GM12801 (cell line): ENCODE results near the gene NENF.

ENCODE experiments used
- TF ChIP-seq, protein P1 (sequence below): IDR thresholded peaks from one replicate; pipeline ENCODE4 v1.5.1; 2011; ENCODE audit warnings: control low read depth; ENCODE audit not compliant: insufficient read length; ENCODE audit errors: extremely low read depth

Gene NENF

DNA sequence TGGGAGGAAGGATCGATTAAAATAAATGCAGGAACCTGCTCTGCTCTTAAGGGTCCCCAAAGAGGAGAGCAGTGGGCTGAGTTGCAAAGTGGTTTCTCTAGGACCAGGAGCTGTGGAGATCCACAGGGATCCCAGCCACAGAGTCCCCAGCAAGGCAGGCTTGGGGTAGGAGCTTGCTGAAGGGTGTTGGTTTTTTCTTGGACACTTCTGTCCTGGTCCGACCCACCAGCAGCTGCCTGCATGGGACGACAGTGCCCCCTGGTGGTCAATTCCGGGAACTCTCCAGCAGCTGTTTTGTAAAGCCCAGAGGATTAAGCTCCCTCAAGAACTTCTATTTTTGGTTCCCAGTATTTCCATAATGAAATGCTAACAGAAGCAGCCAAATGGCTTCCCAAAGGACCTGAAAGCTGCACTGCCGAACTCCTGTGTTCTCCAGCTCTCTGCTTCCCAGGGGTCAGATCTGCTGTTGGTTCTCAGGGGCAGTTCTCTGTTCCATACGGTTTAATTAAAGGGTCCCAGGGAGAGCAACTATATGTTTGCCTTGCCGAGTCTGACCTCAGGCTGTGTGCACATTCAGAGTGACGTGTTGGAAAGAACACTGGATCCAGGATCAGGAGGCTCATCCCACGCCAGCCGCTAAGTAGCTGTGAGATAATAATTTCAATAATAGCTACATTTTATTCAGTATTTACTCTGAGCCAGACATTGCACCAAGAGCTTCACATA, 23.2 kb downstream of the NENF start:
- TF ChIP-seq, protein P1, sequence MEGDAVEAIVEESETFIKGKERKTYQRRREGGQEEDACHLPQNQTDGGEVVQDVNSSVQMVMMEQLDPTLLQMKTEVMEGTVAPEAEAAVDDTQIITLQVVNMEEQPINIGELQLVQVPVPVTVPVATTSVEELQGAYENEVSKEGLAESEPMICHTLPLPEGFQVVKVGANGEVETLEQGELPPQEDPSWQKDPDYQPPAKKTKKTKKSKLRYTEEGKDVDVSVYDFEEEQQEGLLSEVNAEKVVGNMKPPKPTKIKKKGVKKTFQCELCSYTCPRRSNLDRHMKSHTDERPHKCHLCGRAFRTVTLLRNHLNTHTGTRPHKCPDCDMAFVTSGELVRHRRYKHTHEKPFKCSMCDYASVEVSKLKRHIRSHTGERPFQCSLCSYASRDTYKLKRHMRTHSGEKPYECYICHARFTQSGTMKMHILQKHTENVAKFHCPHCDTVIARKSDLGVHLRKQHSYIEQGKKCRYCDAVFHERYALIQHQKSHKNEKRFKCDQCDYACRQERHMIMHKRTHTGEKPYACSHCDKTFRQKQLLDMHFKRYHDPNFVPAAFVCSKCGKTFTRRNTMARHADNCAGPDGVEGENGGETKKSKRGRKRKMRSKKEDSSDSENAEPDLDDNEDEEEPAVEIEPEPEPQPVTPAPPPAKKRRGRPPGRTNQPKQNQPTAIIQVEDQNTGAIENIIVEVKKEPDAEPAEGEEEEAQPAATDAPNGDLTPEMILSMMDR: peak; percentile 82

DNA sequence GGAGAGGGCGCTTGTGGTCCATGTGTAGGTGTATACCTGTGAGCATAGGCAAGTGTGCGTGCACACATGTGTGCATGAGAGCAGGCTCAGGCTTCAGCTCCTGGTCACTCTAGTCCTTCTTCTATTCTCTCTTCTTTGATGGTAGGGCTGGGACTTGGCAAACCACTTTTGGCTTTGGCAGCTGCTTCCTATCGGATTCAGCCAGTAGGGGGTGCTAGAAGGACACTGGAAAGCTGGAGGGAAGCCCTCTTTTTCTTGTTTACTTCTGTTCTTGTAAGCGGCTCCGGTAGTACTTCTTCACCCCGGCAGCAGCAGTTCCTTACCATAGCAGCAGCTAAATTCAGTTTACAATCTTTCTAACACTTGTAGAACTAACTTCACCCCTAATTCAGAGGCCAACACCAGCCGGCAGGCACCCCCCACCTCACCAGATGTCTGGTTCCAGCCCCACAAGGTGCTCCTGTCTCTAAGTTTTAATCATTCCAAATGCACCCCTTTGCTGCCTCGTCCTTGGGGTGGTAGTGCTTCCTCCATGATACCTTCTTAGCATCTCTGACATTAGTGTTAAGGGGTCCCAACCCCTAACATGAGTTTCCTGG, 25.1 kb downstream of the NENF start:
- TF ChIP-seq, protein P1: no peak

DNA sequence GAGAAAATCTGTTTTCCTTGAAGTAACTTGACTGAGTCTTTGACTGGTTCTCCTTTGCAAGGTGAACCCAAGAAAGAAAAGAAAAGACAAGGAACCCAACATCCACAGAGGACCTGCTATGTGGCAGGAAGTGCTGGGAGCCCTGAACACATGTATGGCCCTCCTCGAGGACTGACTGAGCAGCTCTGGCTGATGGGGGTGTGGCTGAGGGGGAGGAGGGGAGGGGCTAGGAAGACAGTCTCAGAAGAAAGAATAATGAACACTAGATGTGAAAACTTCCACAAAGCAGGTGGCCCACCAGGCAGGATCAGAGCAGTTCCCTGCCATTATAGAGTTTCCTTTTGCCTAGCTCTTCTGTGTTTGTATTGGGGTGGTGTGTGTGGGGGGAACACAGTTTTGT, 26.1 kb downstream of the NENF start:
- TF ChIP-seq, protein P1: no peak

DNA sequence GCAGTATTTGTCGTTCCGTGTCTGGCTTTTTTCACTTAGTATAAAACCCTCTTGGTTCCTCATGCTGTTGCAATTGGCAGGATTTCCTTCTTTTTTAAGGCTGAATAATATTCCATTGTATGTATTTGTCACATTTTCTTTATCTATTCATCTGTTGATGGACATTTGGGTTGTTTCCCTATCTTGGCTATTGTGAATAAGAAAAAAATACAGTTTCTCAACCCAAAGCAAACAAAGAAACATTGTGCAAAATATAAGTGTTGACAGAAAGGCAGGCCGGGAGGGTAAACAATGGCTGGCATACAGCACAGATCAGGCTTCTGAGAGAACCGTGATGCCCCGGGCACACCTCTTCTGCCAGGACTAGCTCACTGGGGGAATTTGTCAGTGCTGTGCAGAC, 26.9 kb downstream of the NENF start:
- TF ChIP-seq, protein P1: no peak

DNA sequence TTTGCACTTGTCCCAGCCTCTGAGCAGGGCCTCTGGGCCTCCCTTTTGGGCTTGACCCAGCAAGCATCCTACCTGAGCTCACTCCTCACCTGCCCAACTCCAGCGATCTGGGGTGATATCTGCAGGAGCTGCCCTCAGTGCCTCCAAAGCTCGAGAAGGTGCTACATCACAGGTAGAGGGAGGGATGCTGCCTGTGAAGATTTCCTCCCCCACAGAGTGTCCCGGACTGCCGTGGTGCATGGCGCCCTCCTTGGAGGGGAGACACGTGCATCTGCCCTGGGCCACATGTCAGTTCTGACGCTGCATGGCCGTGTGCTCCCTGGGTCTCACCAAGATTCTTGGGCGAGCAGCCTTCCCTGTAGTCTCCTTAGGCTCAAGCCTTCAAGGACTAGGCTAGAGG, 27.7 kb downstream of the NENF start:
- TF ChIP-seq, protein P1: no peak

DNA sequence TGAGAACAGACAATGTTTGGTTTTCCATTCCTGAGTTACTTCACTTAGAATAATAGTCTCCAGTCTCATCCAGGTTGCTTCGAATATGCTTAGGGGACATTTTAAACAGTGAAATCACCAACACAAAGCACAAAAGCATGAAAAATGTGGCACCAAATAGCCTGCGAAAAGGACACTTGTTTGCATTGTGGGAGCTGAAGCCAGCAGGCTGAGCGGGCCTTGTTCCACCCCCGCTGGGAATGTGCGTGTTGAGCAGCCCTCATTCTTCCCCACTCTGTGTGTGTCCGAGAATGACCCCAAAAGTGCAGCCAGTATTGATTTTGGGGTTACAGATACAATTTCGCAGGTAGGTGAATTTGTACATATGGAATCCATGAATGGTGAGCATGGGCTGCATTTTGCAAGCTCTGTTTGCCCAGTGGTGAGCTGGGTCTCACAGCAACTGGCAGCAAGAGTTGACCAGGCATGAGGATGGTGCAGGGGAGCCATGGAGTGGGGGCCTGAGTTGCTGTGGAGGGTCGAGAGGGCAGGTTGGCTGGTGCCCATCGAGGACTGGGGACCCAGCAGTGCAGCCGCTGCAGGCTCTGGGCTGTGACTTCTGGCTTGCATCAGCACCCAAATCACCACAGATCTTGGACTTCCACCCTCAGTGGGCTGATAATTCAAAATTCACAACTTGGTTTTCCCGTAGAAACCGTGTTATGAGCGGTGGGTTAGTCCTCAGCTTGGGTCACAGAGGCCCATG, 29.4 kb downstream of the NENF start:
- TF ChIP-seq, protein P1: no peak

DNA sequence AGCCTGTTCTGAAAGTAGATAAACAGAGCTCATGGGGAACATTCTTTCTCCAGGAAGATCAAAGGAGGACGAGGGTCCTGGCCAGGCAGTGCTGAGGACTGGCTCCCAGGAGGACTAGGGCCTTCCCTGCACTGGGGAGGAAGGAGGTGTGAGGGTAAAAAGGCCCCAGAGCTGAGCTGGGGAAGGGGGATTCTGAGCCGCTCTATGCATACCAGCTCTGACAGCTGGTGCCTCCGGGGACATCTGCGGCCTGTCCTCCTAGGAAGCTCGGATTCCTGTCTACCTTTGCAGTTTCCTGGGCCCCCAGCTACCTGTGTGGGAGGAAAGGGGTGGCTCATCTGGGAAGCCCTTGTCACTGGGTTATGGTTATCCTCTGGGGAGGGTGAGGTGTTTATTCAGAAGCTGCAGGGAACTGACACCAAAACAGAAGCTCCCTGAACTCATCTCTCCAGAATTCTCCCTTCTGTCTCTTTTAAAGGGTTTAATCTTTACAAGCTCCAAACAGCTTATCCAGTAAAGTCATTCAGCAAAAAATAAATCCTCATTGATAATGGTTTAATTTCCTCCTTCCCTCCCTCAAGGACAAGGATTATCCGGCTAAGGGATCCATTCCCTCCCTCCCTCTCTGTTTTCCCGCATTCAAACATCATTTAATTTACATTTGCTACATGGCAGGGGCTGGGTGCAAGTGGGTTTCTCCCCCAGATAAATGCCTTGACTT, 31.0 kb downstream of the NENF start:
- TF ChIP-seq, protein P1: no peak
